Gastroesophageal sphincter (tissue), 4 donors: ENCODE measurements around the gene NDNF. TPM values are rescaled to one million over a fixed set of nuclear protein-coding genes. Genes with fewer than 3 reads are reported as not detected.

Experiments used
- ATAC-seq: fragments of 150-250 bp; one replicate; pipeline ENCODE4 v1.9.1; 2016; ENCODE audit warnings: mild to moderate bottlenecking, moderate library complexity
- H3K27ac ChIP-seq, 4 donors: fragments of 200-600 bp; sonication (generic) in 3 of 4; 1 replicate in 3 of 4; 2 replicates in 1 of 4; pipeline ENCODE4 v1.5.1; 2016 to 2019
- H3K27me3 ChIP-seq: fragments of 200-600 bp; sonication (generic); one replicate; pipeline ENCODE4 v1.5.1; 2019
- H3K36me3 ChIP-seq, 2 donors: fragments of 200-600 bp; sonication (generic); one replicate each; pipeline ENCODE4 v1.5.1; 2019; ENCODE audit warnings: control low read depth in 1 of 2
- H3K4me1 ChIP-seq, 3 donors: fragments of 200-600 bp; sonication (generic); 1 replicate in 2 of 3; 2 replicates in 1 of 3; pipeline ENCODE4 v1.5.1; 2016 to 2019; ENCODE audit warnings: control low read depth in 2 of 3
- H3K4me3 ChIP-seq, 2 donors: fragments of 200-600 bp; sonication (generic); one replicate each; pipeline ENCODE4 v1.5.1; 2019; ENCODE audit warnings: mild to moderate bottlenecking in 1 of 2, moderate library complexity in 1 of 2
- H3K9me3 ChIP-seq, 3 donors: fragments of 200-600 bp; sonication (generic); one replicate each; pipeline ENCODE4 v1.5.1; 2017 to 2019; ENCODE audit warnings: control low read depth in 2 of 3
- EP300 ChIP-seq: sonication (generic); formaldehyde crosslinking; IDR thresholded peaks from one replicate; pipeline ENCODE4 v1.6.1; 2017; ENCODE audit warnings: antibody characterized with exemption, mild to moderate bottlenecking
- POLR2A ChIP-seq, 2 donors: fragments of 450-650 bp; IDR thresholded peaks; one replicate each; pipeline ENCODE4 v1.6.1; 2017; ENCODE audit warnings: antibody characterized with exemption in 2 of 2, mild to moderate bottlenecking in 2 of 2, moderate library complexity in 1 of 2
- POLR2AphosphoS5 ChIP-seq: sonication (generic); formaldehyde crosslinking; IDR thresholded peaks from one replicate; pipeline ENCODE4 v1.6.1; 2017; ENCODE audit warnings: antibody characterized with exemption
- WGBS, 2 donors: methylation state at CpG; one replicate each; pipeline ENCODE4 v1.1.5; 2018; ENCODE audit warnings: low coverage in 1 of 2; 5-methylcytosine and 5-hydroxymethylcytosine counted together
- total RNA-seq, 4 donors: library from RNA; depleted of rRNA; stranded (reverse); fragments of >200 nt; gene quantifications; one replicate each; pipeline ENCODE4 v1.1.0, GENCODE V29; 2016
- TF ChIP-seq, protein P1 (sequence below), 4 experiments: fragments of 200-600 bp in 2 of 4; fragments of 450-650 bp in 2 of 4; sonication (generic) in 1 of 4; IDR thresholded peaks; one replicate each; pipeline ENCODE4 v1.5.1; 2017 to 2019; ENCODE audit warnings: antibody characterized with exemption in 4 of 4, mild to moderate bottlenecking in 2 of 4, moderate library complexity in 2 of 4

NDNF gene
- total RNA-seq, 4 donors from 2014 or later: 5.3 to 14.2 (median 9.7) TPM

- Histone ChIP-seq H3K27me3 (no peaks in the 10 kb centered on the region), H3K36me3 (no peaks in the 10 kb centered on the region), H3K4me1 (no peaks in the 10 kb centered on the region), H3K27ac (no peak overlapping the region), H3K4me3 (no peak overlapping the region), H3K9me3 (no peaks in the 10 kb centered on the region)
- no peak for ATAC-seq
- WGBS, 2 donors: 64 to 81% methylated on average over 4 of the region's 4 CpGs
- TF ChIP-seq POLR2A (IDR thresholded peaks at IDR 0.05) (no peak), POLR2AphosphoS5 (no peak), EP300 (no peak)
- TF ChIP-seq, protein P1, sequence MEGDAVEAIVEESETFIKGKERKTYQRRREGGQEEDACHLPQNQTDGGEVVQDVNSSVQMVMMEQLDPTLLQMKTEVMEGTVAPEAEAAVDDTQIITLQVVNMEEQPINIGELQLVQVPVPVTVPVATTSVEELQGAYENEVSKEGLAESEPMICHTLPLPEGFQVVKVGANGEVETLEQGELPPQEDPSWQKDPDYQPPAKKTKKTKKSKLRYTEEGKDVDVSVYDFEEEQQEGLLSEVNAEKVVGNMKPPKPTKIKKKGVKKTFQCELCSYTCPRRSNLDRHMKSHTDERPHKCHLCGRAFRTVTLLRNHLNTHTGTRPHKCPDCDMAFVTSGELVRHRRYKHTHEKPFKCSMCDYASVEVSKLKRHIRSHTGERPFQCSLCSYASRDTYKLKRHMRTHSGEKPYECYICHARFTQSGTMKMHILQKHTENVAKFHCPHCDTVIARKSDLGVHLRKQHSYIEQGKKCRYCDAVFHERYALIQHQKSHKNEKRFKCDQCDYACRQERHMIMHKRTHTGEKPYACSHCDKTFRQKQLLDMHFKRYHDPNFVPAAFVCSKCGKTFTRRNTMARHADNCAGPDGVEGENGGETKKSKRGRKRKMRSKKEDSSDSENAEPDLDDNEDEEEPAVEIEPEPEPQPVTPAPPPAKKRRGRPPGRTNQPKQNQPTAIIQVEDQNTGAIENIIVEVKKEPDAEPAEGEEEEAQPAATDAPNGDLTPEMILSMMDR (IDR thresholded peaks at IDR 0.05): no peak
Measured at GRCh38 chr4:121088867-121089266, 16.5 kb upstream of the NDNF start.

DNA sequence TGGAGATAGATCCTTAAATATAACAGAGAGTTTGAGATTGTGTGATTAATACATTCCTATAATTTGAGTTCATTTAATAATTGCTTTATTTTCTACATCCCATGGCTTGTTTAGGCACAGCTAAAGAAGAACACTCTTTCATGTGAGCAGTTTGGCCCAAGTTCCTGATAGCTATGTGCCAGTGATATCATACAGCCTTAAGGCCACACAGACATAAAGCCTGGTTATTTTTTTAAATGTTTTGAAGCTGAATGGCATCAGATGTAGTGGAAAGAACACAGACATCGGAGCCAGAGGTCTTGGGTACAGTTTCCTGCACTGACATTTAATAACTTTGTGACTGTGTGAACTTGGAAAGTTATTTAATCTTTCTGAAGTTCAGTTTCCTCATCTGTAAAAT, 7.0 kb upstream of the NDNF start:
- no peak overlapping the region for H3K27ac ChIP-seq
- H3K4me1 ChIP-seq: no peaks in the 10 kb centered on the region
- no peaks in the 10 kb centered on the region for H3K9me3 ChIP-seq
- no peaks in the 10 kb centered on the region for H3K36me3 ChIP-seq
- no peak overlapping the region for H3K4me3 ChIP-seq
- no peaks in the 10 kb centered on the region for H3K27me3 ChIP-seq
- ATAC-seq: no peak
- WGBS, 2 donors: 54 to 82% methylated on average over 1 of the region's 1 CpG
- TF ChIP-seq EP300 (no peak), POLR2A (IDR thresholded peaks at IDR 0.05) (no peak), POLR2AphosphoS5 (no peak)
- TF ChIP-seq, protein P1 (IDR thresholded peaks at IDR 0.05): no peak

GRCh38 chr4:121077496-121077895, 5.2 kb upstream of the NDNF start:
- 69 to 81% methylated on average over 4 to 5 of the region's 5 CpGs for WGBS, 2 donors
- Histone ChIP-seq H3K9me3 (no peaks in the 10 kb centered on the region), H3K36me3 (no peaks in the 10 kb centered on the region), H3K27me3 (peaks cover under 1% of the 10 kb centered on the region), H3K4me1 (peaks cover 0 to 9% (median 5%) of the 10 kb centered on the region in 3 donors), H3K4me3 (no peak overlapping the region), H3K27ac (no peak overlapping the region)
- TF ChIP-seq POLR2AphosphoS5: no peak
- TF ChIP-seq POLR2A (IDR thresholded peaks at IDR 0.05): no peak
- TF ChIP-seq, protein P1 (IDR thresholded peaks at IDR 0.05): no peak
- no peak for TF ChIP-seq EP300
- no peak for ATAC-seq

DNA sequence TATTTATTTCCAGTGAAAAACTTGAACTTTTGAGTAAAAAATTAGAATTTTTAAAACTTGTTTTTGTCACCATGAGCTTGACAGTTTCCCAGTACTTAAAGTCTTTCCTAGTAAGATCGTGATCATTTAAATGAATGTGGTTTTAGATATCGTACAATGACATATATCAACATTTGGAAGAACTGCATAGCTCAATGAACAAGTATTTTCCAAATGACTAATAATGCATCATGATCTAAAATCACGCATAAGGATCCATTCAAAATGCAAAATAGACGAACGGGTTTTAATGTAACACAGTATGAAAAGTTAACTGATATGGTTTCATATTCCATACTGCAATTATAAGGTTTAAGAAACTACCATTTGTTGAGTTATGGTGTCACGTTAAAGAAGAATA, 4.1 kb upstream of the NDNF start:
- no peaks in the 10 kb centered on the region for H3K9me3 ChIP-seq
- peaks cover 10% of the 10 kb centered on the region for H3K27me3 ChIP-seq
- 77 to 86% methylated on average over 6 of the region's 6 CpGs for WGBS, 2 donors
- H3K27ac ChIP-seq: no peak overlapping the region
- H3K4me1 ChIP-seq: peaks cover 0 to 20% (median 5%) of the 10 kb centered on the region in 3 donors
- H3K4me3 ChIP-seq: no peak overlapping the region
- H3K36me3 ChIP-seq: no peaks in the 10 kb centered on the region
- ATAC-seq: no peak
- TF ChIP-seq POLR2A (IDR thresholded peaks at IDR 0.05) (no peak), EP300 (no peak), POLR2AphosphoS5 (no peak)
- TF ChIP-seq, protein P1 (IDR thresholded peaks at IDR 0.05): no peak

DNA sequence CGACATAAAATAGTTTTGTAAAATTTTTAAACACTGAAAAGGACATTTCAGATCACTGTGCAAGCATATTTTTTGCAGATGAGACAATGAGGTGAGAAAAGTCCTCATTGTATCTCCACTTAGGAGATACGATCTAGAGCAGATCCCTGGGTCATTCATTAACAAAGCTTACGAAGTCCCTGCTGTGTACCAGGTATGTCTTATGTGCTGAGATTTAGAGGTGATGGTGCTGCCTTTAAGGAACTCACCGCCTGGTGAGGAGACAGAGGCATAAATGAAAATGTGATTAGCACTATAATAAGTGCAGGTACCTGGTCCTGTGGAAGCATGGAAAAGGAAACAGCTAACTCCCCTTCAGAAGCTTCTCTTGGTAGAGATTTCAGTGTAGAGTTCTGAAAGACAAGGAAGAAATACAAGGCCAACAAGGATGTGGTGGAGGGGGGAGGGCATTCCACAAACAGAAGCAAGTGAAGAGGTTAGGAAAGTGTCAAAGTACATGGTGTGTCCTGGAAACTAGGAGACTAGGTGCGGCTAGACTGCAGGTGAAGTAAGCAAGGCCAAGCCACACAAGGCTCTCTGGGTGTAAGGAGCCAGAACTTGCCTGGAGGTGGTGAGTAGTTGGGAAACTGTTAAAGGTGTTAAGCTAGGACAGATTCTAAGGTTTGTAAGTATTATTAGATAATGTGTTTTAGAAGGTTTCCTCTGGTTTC, 1.5 kb upstream of the NDNF start:
- TF ChIP-seq EP300 (no peak), POLR2AphosphoS5 (no peak)
- TF ChIP-seq, protein P1 (IDR thresholded peaks at IDR 0.05): no peak
- Histone ChIP-seq H3K4me3 (no peak overlapping the region), H3K9me3 (no peaks in the 10 kb centered on the region), H3K36me3 (no peaks in the 10 kb centered on the region), H3K27me3 (peaks cover 18% of the 10 kb centered on the region), H3K27ac (peak overlapping the region in 1 of 4 donors; percentile 69), H3K4me1 (peaks cover 0 to 29% (median 11%) of the 10 kb centered on the region in 3 donors)
- no peak for ATAC-seq
- WGBS, 2 donors: 70 to 82% methylated on average over 4 to 5 of the region's 5 CpGs
